KOPT-K1 (cell line): ENCODE measurements around the gene ZSCAN16.
"Not testable (repeated sequence)": the region's sequence is repeated elsewhere in the genome, so short reads cannot be mapped to it uniquely, and the experiment has no call there.

Source experiments
- H3K27ac ChIP-seq: fragments of 200-600 bp; sonication (generic); 2 replicates; pipeline ENCODE4 v1.5.1; 2016; ENCODE audit warnings: antibody characterized with exemption, mild to moderate bottlenecking, low read depth, low read length; ENCODE audit not compliant: poor library complexity, severe bottlenecking
- H3K36me3 ChIP-seq: fragments of 200-600 bp; sonication (generic); 2 replicates; pipeline ENCODE4 v1.5.1; 2017; ENCODE audit warnings: antibody characterized with exemption, mild to moderate bottlenecking, low read length, moderate library complexity; ENCODE audit not compliant: insufficient read depth
- H3K9me3 ChIP-seq: fragments of 200-600 bp; sonication (generic); 2 replicates; pipeline ENCODE4 v1.5.1; 2017; ENCODE audit warnings: antibody characterized with exemption, low read length, mild to moderate bottlenecking; ENCODE audit not compliant: insufficient read depth, poor library complexity, severe bottlenecking

The ZSCAN16 gene

DNA sequence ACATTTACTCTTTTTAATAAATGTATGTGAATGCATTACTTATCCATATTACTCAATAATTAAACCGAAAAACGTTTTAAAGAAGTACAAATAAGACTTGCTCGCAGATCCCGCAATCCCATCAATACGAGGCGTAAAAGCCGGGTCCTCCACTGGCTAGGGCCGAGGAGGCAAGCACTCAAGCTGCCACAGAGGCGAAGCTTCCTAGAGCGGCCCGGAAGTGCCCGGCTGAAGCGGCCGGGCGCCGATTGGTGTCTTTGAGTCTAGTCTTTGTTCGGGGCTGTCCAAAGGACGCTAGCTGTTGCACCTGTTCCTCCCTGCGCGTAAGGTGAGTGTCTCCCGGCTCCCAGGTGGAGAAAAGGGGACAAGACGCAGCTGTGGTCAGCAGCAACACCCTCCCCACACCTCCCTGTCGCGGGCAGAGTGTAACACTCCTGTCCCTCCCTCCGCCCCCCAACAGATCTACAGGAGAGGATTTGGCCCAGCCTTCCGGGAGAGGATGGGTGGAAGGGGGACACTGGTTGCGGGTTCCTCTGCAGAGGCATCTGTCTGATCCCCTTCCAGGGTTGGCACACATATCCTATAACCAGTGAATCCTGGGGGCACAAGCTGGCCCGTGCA is at the start of gene ZSCAN16:
TSS of gene ZSCAN16 (plus strand) at position 260 of the 621 bp plus-strand sequence. CDS start 835 bp downstream, outside the sequence.
- peaks cover 92% of the 10 kb centered on the region for H3K36me3 ChIP-seq
- H3K9me3 ChIP-seq: no peaks in the 10 kb centered on the region
- H3K27ac ChIP-seq: no peak within 1 kb of the TSS

DNA sequence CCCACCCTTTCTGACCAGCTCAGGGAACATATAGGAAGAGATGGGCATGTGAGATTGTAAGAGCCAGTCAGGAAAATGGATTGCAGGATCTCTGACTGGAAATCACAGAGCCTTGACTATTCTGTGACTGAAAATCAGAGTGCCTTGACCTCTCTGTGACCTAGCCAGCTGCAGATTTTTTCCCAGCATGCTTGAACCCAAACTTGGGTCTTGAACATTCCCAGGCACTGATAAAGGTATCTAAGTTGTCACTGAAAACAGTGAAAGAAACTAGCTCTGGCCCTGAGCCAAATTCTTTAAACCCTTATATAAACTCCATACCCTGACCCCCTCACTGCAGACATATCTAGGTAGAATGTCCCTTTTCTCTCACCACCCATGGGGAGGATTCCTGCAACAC is 46.4 kb upstream of the ZSCAN16 start:
- Histone ChIP-seq H3K36me3 (no peaks in the 10 kb centered on the region), H3K27ac (no peak overlapping the region), H3K9me3 (no peaks in the 10 kb centered on the region)

DNA sequence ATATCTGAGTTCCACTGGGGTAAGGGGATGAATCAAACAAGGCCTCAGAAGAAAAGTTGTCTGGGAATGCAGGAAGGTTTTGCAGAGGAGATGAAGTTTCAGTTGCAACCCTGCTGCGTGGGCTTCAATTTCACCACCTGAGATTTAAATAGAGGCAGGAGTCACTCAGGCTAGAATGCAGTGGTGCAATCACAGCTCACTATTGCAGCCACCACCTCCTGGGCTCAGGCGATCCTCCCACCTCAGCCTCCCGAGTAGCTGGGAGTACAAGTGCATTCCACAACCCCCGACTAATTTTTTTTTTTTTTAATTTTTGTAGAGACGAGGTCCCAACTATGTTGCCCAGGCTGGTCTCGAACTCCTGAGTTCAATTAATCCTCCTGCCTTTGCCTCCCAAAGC is 45.6 kb upstream of the ZSCAN16 start:
- no peaks in the 10 kb centered on the region for H3K36me3 ChIP-seq
- H3K9me3 ChIP-seq: no peaks in the 10 kb centered on the region
- no peak overlapping the region for H3K27ac ChIP-seq

DNA sequence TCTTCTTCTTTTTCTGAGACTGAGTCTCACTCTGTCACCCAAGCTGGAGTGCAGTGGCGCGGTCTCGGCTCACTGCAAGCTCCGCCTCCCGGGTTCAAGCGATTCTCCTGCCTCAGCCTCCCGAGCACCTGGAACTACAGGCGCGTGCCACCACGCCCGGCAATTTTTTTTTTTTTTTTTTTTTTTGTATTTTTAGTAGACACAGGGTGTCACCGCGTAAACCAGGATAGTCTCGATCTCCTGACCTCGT is 44.1 kb upstream of the ZSCAN16 start, which contains the start of gene ZNF165:
TSS of gene ZNF165 (plus strand) at position 188 of the 250 bp plus-strand sequence. CDS start 4,913 bp downstream, outside the sequence.
- peak within 1 kb of the TSS; percentile 72 for H3K27ac ChIP-seq
- H3K36me3 ChIP-seq: not testable (repeated sequence)

DNA sequence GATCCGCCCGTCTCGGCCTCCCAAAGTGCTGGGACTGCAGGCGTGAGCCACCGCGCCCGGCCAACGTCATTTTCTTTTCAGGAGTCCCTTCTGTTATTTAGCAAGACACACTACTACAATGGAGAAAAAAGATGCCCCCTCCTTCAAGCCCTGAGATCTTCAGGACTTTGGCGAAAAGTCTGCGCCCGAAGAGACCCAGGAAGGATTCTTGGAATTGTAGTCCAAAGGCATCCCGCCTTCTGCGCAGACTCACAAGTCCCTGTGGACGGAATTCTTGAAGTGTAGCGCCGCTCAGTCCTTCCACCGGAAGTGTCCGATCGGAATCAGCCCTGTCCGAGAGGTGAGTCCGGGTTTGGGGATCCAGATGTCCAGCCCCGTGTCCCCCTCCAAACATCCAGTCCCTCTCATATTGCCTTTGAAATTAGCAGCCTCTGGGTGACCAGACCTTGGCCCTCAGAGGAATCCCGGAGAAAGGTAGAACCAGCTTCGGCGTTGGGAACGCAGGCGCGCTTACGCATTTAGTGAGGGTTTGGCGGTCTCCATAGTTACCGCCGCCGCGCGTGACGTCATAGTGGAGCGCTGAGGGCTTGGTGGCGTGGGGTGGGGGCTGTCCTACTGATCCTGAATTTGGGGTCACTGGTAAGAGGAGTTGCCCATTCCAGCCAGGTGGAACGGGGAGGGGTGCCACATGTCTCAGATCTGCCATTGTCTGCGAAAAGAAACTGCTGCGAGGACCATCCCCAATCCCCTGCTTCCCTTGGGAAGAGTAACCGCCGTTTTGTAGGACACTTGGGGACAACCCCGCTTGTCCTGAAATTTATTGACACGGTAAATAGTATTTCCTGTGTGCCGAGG is 43.6 kb upstream of the ZSCAN16 start:
- Histone ChIP-seq H3K27ac (peak overlapping the region; percentile 72), H3K9me3 (no peaks in the 10 kb centered on the region), H3K36me3 (no peaks in the 10 kb centered on the region)

More for the DNA sequence above, 44.1 kb upstream of the ZSCAN16 start, which contains the start of gene ZNF165:
- not testable (repeated sequence) for H3K9me3 ChIP-seq

DNA sequence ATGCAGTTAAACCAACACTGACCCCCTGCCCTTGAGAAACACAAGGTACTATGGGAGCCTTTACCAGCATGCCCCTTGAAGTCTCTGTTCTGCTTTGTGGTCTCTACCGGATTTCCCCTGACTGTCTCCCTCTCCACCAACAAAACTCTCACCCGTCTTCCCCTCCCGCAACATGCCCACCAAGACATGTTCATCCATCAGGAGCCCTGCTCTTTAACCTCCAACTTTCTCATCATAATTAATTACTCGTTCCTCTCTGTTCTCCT is 43.0 kb upstream of the ZSCAN16 start:
- Histone ChIP-seq H3K9me3 (no peaks in the 10 kb centered on the region), H3K36me3 (no peaks in the 10 kb centered on the region), H3K27ac (peak overlapping the region; percentile 72)

DNA sequence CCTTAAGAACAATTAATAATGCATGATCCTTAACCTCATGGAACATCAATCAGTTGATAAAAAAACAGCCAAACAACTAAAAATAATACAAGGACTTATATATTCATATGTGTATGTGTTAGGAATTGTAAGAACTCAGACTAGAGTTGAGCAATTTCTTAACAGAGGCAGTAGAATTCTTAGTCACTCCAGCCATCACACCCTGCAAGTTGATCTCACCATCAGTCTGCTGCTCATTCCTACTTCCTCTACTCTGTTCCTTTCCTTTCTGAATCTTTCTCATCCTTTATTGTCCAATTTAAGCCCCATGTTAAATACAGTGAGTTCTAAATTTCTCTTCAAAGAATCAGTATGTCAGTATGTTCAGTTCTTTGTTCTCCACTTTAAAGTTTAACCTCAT is 41.5 kb upstream of the ZSCAN16 start:
- Histone ChIP-seq H3K36me3 (no peaks in the 10 kb centered on the region), H3K27ac (no peak overlapping the region), H3K9me3 (peaks cover 5% of the 10 kb centered on the region)

DNA sequence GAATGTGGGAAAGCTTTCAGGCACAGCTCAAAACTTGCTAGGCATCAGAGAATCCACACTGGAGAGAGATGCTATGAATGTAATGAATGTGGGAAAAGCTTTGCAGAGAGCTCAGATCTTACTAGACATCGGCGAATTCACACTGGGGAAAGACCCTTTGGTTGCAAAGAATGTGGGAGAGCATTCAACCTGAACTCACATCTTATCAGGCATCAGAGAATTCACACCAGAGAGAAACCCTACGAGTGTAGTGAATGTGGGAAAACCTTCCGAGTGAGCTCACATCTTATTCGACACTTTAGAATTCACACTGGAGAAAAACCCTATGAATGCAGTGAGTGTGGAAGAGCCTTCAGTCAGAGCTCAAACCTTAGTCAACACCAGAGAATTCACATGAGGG is 35.4 kb upstream of the ZSCAN16 start:
- no peak overlapping the region for H3K27ac ChIP-seq
- peaks cover 7% of the 10 kb centered on the region; the same call in 1 of the 2 replicates for H3K36me3 ChIP-seq
- H3K9me3 ChIP-seq: peaks cover 33% of the 10 kb centered on the region

DNA sequence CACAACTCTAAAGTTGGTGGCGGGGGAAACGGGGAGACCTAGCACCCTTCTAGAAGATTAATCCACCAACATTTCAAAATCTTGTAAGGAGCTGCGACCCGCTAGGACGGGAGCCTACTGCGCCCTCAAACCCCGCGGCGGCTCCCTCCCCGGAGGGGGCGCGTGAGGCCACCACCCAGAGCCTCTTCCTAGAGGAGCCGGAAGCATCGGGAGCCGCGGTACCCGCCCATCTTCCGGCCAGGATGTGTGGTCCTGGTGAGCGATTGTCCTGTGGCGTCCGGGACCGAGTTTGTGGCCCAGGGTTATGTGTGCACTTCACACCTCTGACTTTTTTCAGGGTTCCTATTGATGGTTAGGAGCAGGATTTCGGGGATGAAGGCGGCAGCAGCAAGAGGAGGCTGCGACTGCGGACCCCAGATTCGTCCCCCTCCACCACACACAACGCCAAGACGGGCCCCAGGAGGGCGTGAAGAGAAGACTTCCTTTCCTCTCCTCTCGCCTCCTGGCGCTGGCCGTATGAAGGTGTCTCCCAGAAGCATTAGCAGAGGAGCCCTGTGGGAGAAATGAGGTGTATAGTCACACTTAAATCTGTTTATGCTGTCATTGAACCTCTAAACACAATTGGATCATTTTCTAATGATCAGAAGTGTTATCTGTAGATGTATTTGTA is 33.4 kb upstream of the ZSCAN16 start:
- Histone ChIP-seq H3K9me3 (peaks cover 33% of the 10 kb centered on the region), H3K36me3 (peaks cover 7% of the 10 kb centered on the region; the same call in 1 of the 2 replicates), H3K27ac (no peak overlapping the region)

DNA sequence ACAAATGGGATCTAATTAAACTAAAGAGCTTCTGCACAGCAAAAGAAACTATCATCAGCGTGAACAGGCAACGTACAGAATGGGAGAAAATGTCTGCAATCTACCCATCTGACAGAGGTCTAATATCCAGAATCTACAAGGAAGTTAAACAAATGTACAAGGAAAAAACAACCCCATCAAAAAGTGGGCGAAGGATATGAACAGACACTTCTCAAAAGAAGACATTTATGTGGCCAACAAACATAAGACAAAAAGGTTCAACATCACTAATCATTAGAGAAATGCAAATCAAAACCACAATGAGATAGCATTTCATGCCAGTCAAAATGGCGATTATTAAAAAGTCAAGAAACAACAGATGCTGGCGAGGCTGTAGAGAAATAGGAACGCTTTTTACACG is 22.2 kb upstream of the ZSCAN16 start:
- not testable (repeated sequence) for H3K27ac ChIP-seq, H3K9me3 ChIP-seq, H3K36me3 ChIP-seq

DNA sequence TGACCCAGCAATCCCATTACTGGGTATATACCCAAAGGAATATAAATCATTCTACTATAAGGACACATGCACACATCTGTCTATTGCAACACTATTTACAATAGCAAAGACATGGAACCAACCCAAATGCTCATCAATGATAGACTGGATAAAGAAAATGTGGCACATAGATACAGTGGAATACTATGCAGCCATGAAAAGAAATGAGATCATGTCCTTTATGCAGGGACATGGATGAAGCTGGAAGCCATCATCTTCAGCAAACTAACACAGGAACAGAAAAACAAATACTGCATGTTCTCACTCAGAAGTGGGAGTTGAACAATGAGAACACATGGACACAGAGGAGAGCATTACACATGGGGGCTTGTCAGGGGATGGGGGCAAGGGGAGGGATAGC is 21.7 kb upstream of the ZSCAN16 start:
- H3K27ac ChIP-seq, H3K36me3 ChIP-seq, H3K9me3 ChIP-seq: not testable (repeated sequence)

DNA sequence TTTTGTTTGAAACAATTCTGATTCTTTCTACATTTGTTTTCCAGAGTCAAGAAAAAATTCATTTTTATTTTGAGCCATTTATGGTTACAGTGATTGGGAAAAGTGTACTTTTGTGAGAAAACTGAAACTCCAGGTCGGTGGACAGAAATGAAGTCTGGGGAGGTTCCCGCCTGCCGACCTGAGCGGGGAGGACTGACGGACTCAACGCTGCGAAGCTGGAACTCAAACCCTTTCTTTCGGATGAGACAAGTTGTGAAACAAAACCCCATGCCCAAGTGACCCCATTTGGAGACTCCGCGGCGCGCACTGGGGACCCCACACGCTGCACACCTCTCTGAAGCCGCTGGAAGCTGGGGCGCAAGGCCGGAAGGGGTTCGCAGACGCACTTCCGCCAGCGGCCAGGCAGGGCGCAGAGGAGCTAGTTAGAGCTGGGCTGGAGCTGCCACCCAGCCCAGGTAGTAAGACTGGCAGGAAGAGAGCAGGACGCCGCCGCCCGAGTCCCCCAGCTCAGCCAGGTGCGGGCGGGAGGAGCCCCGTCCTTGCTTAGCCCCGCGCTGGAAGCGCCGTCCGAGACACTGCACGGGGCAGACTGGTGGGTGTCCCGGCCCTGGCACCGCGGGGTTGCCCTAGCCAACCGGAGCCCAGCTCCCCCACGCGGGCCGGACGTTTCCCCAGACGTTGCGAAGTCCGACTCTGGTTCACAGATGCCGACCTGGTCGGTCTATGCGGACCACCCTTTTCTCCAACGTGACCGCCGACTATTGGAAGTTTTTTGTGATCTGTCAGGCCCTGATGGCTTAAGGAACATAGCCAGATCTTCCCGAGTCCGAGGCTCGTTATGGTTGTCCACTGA is 19.8 kb upstream of the ZSCAN16 start:
- H3K36me3 ChIP-seq: no peaks in the 10 kb centered on the region
- H3K9me3 ChIP-seq: no peaks in the 10 kb centered on the region
- peak overlapping the region; percentile 57 for H3K27ac ChIP-seq

DNA sequence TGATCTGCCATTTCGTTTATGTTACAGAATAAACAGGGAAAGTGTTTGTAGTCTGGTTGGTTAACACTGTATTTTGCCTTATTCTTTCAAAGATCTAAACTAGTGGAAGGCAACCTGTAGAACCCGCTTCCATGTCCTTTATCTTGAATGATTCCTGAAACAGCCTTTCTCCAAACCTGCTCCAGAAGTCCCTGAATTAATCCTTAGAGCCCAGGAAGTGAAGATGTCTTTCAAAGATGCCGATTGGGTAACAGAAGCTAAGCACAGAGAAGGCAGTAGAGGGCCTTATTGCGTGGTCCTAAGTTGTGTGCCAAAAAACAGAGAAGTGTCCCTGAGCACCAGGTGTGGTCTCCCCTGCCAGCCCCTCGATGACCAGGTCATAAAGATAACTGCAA is 19.2 kb upstream of the ZSCAN16 start:
- H3K27ac ChIP-seq: peak overlapping the region; percentile 57
- H3K36me3 ChIP-seq: no peaks in the 10 kb centered on the region

DNA sequence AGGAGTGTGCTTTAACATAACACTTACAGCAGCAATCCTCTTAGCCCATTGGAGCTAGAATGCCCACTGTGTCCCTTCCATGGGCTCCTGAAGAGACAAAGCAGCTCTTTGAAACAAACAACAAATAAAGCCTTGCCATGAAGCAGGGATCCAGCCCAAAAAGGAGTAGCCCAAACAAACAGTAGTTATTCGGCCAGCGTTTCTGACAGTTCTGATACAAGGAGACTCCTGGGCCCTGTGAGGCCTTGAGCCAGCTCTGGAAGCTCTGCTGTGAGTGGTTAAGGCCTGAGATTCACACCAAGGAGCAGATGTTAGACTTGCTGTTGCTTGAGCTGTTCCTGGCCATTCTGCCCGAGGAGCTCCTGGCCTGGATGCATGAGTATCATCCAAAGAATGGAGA is 16.9 kb upstream of the ZSCAN16 start:
- no peaks in the 10 kb centered on the region for H3K36me3 ChIP-seq
- H3K27ac ChIP-seq: no peak overlapping the region
- H3K9me3 ChIP-seq: no peaks in the 10 kb centered on the region

More for the DNA sequence above, 19.2 kb upstream of the ZSCAN16 start:
- H3K9me3 ChIP-seq: no peaks in the 10 kb centered on the region

DNA sequence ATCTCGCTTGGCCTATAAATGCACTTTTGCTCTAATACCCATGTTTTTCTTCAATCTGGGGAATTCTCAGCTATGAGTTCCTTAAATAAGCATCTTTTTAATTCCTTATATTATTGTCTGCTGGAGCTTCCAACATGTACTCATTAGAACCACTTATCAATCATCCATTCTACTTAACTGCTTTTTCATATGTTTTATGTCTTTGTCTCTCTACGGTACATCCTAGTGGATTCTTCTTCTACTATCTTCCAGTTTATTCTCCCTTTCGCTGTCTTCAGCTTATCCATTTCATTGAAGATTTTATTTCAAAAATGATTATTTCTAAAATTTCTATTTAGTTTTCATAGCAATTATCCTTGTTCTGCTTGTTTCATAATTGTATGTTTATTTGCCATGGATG is 12.4 kb upstream of the ZSCAN16 start:
- H3K36me3 ChIP-seq: peaks cover 39% of the 10 kb centered on the region
- H3K9me3 ChIP-seq: no peaks in the 10 kb centered on the region
- no peak overlapping the region for H3K27ac ChIP-seq
